Loucy (cell line): ENCODE data around the gene MCC.

Source experiments
- H2AFZ ChIP-seq: fragments of 200-600 bp; sonication (generic); 2 replicates; pipeline ENCODE4 v1.6.0; 2016; ENCODE audit warnings: antibody characterized with exemption, mild to moderate bottlenecking, low read length, moderate library complexity
- H3F3A ChIP-seq: fragments of 200-600 bp; 2 replicates; pipeline ENCODE4 v1.6.0; 2016; ENCODE audit warnings: antibody characterized with exemption, low read depth, mild to moderate bottlenecking
- H3K27me3 ChIP-seq: fragments of 200-600 bp; sonication (generic); 2 replicates; pipeline ENCODE4 v1.6.1; 2014; ENCODE audit warnings: low read length, mild to moderate bottlenecking; ENCODE audit not compliant: insufficient read depth, poor library complexity, severe bottlenecking
- H3K36me3 ChIP-seq: fragments of 200-600 bp; sonication (generic); 2 replicates; pipeline ENCODE4 v1.6.1; 2016; ENCODE audit warnings: low read length; ENCODE audit not compliant: insufficient read depth
- H3K4me1 ChIP-seq: fragments of 200-600 bp; sonication (generic); 2 replicates; pipeline ENCODE4 v1.5.1; 2014; ENCODE audit warnings: low read length, mild to moderate bottlenecking; ENCODE audit not compliant: insufficient read depth, poor library complexity, severe bottlenecking
- H3K4me2 ChIP-seq: fragments of 200-600 bp; sonication (generic); 2 replicates; pipeline ENCODE4 v1.6.0; 2014; ENCODE audit warnings: antibody characterized with exemption, low read length, low read depth, mild to moderate bottlenecking; ENCODE audit not compliant: poor library complexity, severe bottlenecking
- H3K4me3 ChIP-seq: fragments of 200-600 bp; sonication (generic); 2 replicates; pipeline ENCODE4 v1.5.1; 2014; ENCODE audit warnings: low read length, mild to moderate bottlenecking, mixed read lengths; ENCODE audit not compliant: poor library complexity, severe bottlenecking
- H3K79me2 ChIP-seq: fragments of 200-600 bp; sonication (generic); 2 replicates; pipeline ENCODE4 v1.6.1; 2014; ENCODE audit warnings: low read length; ENCODE audit not compliant: insufficient read depth
- H3K9ac ChIP-seq: fragments of 200-600 bp; sonication (generic); 2 replicates; pipeline ENCODE4 v1.6.0; 2014; ENCODE audit warnings: mild to moderate bottlenecking, low read depth, low read length, moderate library complexity; ENCODE audit not compliant: poor library complexity, severe bottlenecking
- H3K9me2 ChIP-seq: fragments of 200-600 bp; sonication (generic); replicated peaks from 2 replicates; pipeline ENCODE4 v1.6.1; 2016; ENCODE audit warnings: low read depth, low read length, mixed read lengths
- H3K9me3 ChIP-seq: fragments of 200-600 bp; sonication (generic); 2 replicates; pipeline ENCODE4 v1.6.1; 2014; ENCODE audit warnings: mild to moderate bottlenecking, antibody characterized with exemption, low read length, low read depth; ENCODE audit not compliant: insufficient read depth
- H4K20me1 ChIP-seq: fragments of 200-600 bp; sonication (generic); 2 replicates; pipeline ENCODE4 v1.6.0; 2014; ENCODE audit warnings: antibody characterized with exemption, low read length, mild to moderate bottlenecking; ENCODE audit not compliant: insufficient read depth, poor library complexity, severe bottlenecking
- EZH2phosphoT487 ChIP-seq: fragments of 200-600 bp; IDR thresholded peaks from 2 replicates; pipeline ENCODE4 v1.6.1; 2018; ENCODE audit warnings: antibody characterized with exemption, mild to moderate bottlenecking, moderate library complexity, borderline replicate concordance
- TF ChIP-seq, protein P1 (sequence below): fragments of 200-600 bp; sonication (generic); conservative IDR thresholded peaks from 2 replicates; pipeline ENCODE4 v1.5.1; 2014; ENCODE audit warnings: mild to moderate bottlenecking, antibody characterized with exemption, low read length

MCC gene

DNA sequence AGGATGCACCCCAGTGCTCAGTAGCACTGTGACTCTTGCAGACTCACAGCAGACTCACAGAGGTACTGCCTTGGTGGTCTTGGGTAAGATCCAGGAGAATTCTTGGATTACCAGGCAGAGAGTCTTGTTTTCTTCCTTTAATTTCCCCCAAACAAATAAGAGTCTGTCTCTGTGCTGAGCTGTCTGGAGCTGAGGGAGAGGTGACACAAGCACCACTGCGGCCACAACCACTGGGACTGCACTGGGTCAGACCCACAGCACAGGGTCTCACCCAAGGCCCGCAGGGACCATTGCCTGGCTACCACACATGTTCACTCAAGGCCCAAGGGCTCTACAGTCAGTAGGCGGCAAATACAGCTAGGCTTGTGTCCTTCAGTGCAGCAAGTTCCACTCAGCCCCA lies 13.8 kb upstream of the MCC start:
- no peaks in the 10 kb centered on the region for H3K9me3 ChIP-seq
- no peak overlapping the region for H3K4me2 ChIP-seq
- H3K36me3 ChIP-seq = no peaks in the 10 kb centered on the region
- no peaks in the 10 kb centered on the region for H3K9me2 ChIP-seq
- H3K9ac ChIP-seq = no peak overlapping the region
- H3F3A ChIP-seq = no peaks in the 10 kb centered on the region
- H3K79me2 ChIP-seq = no peaks in the 10 kb centered on the region
- no peaks in the 10 kb centered on the region for H4K20me1 ChIP-seq
- no peak overlapping the region for H2AFZ ChIP-seq
- TF ChIP-seq, protein P1, sequence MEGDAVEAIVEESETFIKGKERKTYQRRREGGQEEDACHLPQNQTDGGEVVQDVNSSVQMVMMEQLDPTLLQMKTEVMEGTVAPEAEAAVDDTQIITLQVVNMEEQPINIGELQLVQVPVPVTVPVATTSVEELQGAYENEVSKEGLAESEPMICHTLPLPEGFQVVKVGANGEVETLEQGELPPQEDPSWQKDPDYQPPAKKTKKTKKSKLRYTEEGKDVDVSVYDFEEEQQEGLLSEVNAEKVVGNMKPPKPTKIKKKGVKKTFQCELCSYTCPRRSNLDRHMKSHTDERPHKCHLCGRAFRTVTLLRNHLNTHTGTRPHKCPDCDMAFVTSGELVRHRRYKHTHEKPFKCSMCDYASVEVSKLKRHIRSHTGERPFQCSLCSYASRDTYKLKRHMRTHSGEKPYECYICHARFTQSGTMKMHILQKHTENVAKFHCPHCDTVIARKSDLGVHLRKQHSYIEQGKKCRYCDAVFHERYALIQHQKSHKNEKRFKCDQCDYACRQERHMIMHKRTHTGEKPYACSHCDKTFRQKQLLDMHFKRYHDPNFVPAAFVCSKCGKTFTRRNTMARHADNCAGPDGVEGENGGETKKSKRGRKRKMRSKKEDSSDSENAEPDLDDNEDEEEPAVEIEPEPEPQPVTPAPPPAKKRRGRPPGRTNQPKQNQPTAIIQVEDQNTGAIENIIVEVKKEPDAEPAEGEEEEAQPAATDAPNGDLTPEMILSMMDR = no peak
- no peak for TF ChIP-seq EZH2phosphoT487
- no peak overlapping the region for H3K4me3 ChIP-seq
- peaks cover 92% of the 10 kb centered on the region for H3K27me3 ChIP-seq
- H3K4me1 ChIP-seq = no peaks in the 10 kb centered on the region

DNA sequence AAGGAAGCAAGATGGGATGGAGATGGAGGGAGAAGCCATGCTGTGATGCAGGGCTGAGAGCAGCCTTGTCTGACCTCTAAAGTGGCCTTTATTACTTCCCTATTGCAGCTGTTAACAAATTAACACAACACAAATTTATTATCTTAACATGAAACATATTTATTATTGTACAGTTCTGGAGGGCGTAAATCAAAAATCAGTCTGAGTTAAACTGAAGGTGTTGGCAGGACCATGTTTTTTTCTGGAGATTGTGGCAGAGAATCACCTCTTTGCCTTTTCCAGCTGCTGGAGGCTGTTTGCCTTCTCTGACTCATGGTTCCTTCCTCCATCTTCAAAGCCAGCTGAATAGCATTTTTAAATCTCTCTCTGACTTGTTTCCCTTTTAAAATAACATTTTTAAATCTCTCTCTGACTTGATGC lies 7.2 kb upstream of the MCC start:
- no peaks in the 10 kb centered on the region for H3K4me1 ChIP-seq
- H3K4me3 ChIP-seq = no peak overlapping the region
- no peaks in the 10 kb centered on the region for H4K20me1 ChIP-seq
- no peaks in the 10 kb centered on the region for H3K9me2 ChIP-seq
- no peak for TF ChIP-seq EZH2phosphoT487
- TF ChIP-seq, protein P1 = no peak
- H2AFZ ChIP-seq = no peak overlapping the region
- H3K4me2 ChIP-seq = no peak overlapping the region
- no peaks in the 10 kb centered on the region for H3K79me2 ChIP-seq
- no peaks in the 10 kb centered on the region for H3K36me3 ChIP-seq
- no peak overlapping the region for H3K9ac ChIP-seq
- H3K9me3 ChIP-seq = peaks cover 3% of the 10 kb centered on the region; the same call in 1 of the 2 replicates
- peaks cover 70% of the 10 kb centered on the region for H3K27me3 ChIP-seq
- H3F3A ChIP-seq = no peaks in the 10 kb centered on the region

DNA sequence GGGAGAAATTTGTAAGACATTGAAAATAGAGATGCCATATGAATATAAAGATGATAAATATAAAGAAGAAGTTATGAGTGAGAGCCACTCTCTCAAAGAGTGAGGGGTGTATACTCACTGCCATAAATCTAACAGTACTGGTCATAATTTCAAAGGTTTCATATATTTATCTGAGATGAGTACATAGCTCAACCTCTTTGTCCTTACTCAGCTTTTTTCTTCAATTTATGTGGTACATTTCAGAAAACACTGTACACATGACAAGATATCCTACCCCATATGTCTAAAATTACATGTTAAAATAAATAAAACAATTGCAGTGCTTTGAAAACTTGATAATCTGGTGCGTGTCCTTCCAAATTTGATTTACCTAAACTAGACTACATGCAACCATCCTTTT lies 5.2 kb upstream of the MCC start:
- H3K4me1 ChIP-seq = no peaks in the 10 kb centered on the region
- no peaks in the 10 kb centered on the region for H4K20me1 ChIP-seq
- no peak for TF ChIP-seq EZH2phosphoT487
- TF ChIP-seq, protein P1 = no peak
- no peak overlapping the region for H3K4me2 ChIP-seq
- H3K9me2 ChIP-seq = no peaks in the 10 kb centered on the region
- peaks cover 7% of the 10 kb centered on the region; the same call in 1 of the 2 replicates for H3K9me3 ChIP-seq
- no peak overlapping the region for H3K4me3 ChIP-seq
- H3K79me2 ChIP-seq = no peaks in the 10 kb centered on the region
- no peak overlapping the region for H2AFZ ChIP-seq
- no peak overlapping the region for H3K9ac ChIP-seq
- H3K36me3 ChIP-seq = no peaks in the 10 kb centered on the region
- peaks cover 63% of the 10 kb centered on the region for H3K27me3 ChIP-seq
- H3F3A ChIP-seq = no peaks in the 10 kb centered on the region
